Raji (cell line): ENCODE measurements around the gene KRT222.

Experiments used
- POLR2A ChIP-seq: IDR thresholded peaks from 2 replicates; pipeline ENCODE4 v1.6.1; 2011; ENCODE audit warnings: low read depth, low read length, control low read depth; ENCODE audit not compliant: insufficient read depth

Gene KRT222

GRCh38 chr17:40633871-40634270 lies 31.1 kb downstream of the KRT222 start:
- TF ChIP-seq POLR2A: no peak

GRCh38 chr17:40632216-40632615 lies 32.8 kb downstream of the KRT222 start:
- no peak for TF ChIP-seq POLR2A

GRCh38 chr17:40629842-40630241 lies 35.1 kb downstream of the KRT222 start:
- TF ChIP-seq POLR2A: no peak

- TF ChIP-seq POLR2A: no peak
These were observed 39.7 kb downstream of the KRT222 start for GRCh38 chr17:40625311-40625710.

GRCh38 chr17:40623419-40624210 lies 41.4 kb downstream of the KRT222 start:
- no peak for TF ChIP-seq POLR2A

GRCh38 chr17:40622509-40622928 lies 42.5 kb downstream of the KRT222 start:
- no peak for TF ChIP-seq POLR2A

GRCh38 chr17:40621578-40621977 lies 43.4 kb downstream of the KRT222 start:
- TF ChIP-seq POLR2A: no peak

GRCh38 chr17:40621019-40621418 lies 44.0 kb downstream of the KRT222 start:
- no peak for TF ChIP-seq POLR2A

GRCh38 chr17:40618754-40619625 lies 46.0 kb downstream of the KRT222 start:
- no peak for TF ChIP-seq POLR2A

- TF ChIP-seq POLR2A: no peak
These were observed 47.2 kb downstream of the KRT222 start for GRCh38 chr17:40617678-40618240.

- TF ChIP-seq POLR2A: no peak
These were observed 48.4 kb downstream of the KRT222 start for GRCh38 chr17:40616592-40616991.

- no peak for TF ChIP-seq POLR2A
These were observed 49.0 kb downstream of the KRT222 start for GRCh38 chr17:40615841-40616476.

- no peak for TF ChIP-seq POLR2A
These were observed 49.7 kb downstream of the KRT222 start for GRCh38 chr17:40615068-40615840.

GRCh38 chr17:40614431-40615067 lies 50.4 kb downstream of the KRT222 start:
- no peak for TF ChIP-seq POLR2A

GRCh38 chr17:40613467-40614154 lies 51.4 kb downstream of the KRT222 start:
- no peak for TF ChIP-seq POLR2A
